GM12872 (cell line): ENCODE measurements around the gene PCBP3.

ENCODE experiments used
- CTCF ChIP-seq: IDR thresholded peaks from 3 replicates; pipeline ENCODE4 v1.5.1; 2011; ENCODE audit warnings: low read depth, mild to moderate bottlenecking, low read length, moderate library complexity; ENCODE audit not compliant: insufficient read depth

PCBP3 gene

DNA sequence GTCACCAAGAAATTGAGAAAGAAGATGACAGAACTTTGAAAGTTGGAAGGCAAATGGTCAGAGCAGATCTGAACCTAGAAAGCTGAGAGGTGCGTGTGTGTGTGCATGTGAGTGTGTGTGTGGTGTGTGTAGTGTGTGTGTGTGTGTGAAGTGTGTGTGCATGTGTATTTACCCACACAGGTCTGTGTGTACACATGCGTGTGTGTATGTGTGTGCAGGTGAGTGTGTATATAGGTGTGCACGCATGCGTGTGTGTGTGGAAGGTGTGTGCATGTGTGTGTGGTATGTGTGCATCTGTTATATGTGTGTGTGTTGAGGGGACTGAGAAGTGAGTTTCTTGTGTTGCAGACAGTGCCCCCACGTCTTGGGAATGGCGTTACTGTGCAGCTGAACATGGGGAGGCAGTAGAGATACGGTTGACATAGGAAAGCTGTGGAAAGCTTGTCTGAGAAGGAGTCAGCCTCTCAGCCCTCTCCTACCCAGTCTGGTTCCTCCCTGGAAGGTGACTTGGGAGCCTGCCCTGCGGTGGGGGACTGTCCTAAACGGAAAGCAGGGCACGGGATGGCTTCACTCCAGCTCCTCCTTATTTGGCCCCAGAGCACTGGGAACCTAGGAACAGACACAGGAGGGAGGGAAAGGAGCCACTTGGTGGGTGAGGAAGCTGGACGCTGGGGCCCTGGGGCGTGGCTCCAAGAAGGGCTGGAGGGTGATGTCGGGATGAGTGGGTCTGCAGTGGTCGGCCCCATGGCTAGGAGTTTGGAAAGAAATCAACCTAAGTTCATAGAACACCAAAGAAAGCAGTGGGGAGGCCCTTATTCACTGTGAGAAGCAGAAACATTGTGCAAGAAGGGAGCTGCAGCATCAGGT lies 97.2 kb downstream of the PCBP3 start:
- TF ChIP-seq CTCF = no peak

DNA sequence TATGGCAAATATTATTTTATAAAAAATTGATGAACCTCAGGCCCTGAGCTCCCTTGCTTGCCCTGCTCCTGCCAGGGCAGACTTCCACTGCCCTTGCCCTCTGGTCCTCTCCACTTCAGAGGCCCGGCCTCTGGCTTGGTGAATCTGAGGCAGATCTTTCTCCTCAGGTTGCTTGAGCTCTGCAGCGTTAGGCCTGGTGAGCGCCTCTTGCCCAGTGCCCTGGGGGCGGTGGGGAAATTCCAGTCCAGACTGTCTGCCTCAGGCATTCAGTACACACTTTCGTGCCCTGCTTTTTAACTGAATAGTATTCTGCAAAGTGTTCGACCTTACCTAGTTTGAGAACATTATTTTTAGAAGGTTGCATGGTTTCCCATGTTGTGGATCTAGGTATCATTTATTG lies 98.2 kb downstream of the PCBP3 start:
- no peak for TF ChIP-seq CTCF

GRCh38 chr21:45742247-45742646 lies 98.7 kb downstream of the PCBP3 start:
- no peak for TF ChIP-seq CTCF

- TF ChIP-seq CTCF = no peak
Measured at GRCh38 chr21:45745256-45745655, 101.7 kb downstream of the PCBP3 start.

GRCh38 chr21:45747233-45747766 lies 103.8 kb downstream of the PCBP3 start:
- no peak for TF ChIP-seq CTCF

DNA sequence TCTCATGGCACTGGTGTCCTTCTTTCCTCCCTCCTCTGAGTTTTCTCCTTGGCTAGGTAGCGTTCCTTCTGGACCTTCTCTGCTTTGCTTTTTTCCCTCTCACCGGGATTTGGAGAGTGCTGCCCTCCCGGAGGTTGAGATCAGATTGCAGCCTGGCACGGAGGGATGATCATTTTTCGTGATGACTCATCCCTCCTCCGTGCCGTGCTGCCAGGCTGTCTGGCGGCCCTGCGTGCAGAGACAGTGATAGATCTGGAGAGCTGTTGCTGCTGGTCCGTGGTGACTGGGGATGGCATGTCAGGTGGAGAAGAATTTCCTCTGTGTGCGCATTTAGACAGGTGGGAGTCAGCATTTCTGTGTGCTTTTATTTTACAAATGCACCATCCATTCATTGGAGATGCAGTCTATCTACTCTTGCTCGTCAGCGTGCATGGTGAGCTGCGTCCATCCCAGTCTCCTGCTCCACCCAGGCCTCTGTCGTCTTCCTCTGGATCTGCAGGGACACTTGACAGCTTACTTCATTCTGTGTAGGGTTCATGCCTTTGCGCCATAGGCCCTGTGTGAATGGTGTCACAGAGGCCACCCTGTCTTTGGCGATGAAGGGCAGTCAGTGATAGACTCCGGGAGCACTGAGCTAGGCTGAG lies 104.4 kb downstream of the PCBP3 start:
- no peak for TF ChIP-seq CTCF

- TF ChIP-seq CTCF = no peak
Measured at GRCh38 chr21:45748593-45748992, 105.1 kb downstream of the PCBP3 start.
